G401 (cell line): ENCODE data around the gene RPGRIP1L. TPM values are rescaled to one million over a fixed set of nuclear protein-coding genes. Genes with fewer than 3 reads are reported as not detected.

ENCODE experiments used
- DNase-seq: peaks from one replicate; pipeline ENCODE4 v3.0.0-alpha.2; 2015; ENCODE audit warnings: low spot score
- in situ Hi-C: cut with HindIII; loops from 2 replicates; pipeline ENCODE4 v1.10.0; 2016; ENCODE audit warnings: low sequenced_read_pairs, mixed read lengths
- total RNA-seq: library from RNA; depleted of rRNA; stranded (reverse); fragments of >200 nt; shearing (Covaris generic); gene quantifications from 2 replicates; pipeline ENCODE4 v1.2.3, GENCODE V29; 2014

RPGRIP1L gene
- total RNA-seq, 1 experiment from 2014 or later, result 17.4 TPM

DNA sequence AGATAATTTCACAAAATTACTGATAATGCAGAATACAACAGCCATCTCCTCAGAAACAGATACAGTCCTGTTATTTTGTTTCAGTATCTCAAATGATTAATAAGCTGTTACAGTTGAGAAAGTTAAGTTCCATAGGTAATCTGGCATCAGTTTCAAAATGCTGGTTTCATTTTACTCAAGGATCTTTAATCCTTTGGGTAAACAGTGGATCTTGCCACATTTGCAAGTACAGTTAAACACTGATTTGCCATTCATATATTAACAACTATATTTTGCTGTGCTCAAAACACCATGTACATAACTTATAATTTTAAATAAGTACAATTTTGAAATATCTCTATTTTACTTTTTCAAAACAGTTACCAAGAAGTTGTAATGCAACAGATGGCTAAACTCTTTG, 31.2 kb downstream of the RPGRIP1L start:
- in situ Hi-C loops, result no loop called here
- DNase-seq, result no peak

DNA sequence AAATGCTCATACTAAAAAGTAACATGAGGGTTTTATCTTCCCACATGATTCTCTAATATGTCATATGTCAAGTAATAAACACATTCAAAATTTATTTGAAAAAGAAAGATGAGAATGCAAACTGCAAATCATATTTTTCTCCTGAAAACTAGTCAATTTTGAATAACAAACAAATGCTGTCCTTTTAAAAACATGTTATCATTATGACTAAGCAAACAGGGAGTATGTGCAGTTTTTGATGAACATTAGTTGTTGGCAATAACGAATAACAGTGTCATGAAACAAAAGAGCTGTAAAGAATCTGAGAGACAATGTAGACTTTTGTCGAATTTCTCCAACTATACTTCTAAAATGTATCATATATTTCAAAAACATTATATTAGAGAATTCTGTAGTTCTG, 34.8 kb downstream of the RPGRIP1L start:
- in situ Hi-C loops, result no loop called here
- no peak for DNase-seq

DNA sequence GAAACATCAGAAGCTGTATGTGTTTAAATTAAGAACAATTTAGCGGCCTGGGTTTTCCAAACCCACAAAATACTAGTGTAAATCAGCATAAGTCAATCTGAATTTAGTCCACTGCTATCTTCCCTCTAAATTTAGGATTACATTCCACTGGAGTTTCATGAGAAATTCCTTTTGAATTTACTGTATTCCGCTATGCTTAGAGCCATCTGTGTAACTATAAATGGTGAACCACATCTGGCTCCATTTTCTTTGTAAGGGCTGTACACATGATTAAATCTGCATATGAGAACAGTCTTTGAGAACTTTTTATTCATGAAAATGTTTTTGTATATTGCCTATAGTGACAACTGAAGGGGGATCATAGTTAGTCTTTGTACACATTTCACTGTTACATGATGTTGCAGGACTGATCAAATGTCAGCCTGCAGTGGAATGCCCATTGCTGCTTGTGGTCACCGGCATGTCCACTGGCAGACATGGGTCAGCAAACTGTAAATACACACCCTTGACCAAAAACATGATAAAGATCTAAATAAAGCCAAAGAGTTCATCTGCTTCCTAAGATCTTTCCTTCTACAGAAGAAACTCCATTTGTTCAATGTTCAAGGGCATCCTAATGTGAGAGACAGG, 36.8 kb downstream of the RPGRIP1L start:
- in situ Hi-C loops, result no loop called here
- DNase-seq, result no peak

DNA sequence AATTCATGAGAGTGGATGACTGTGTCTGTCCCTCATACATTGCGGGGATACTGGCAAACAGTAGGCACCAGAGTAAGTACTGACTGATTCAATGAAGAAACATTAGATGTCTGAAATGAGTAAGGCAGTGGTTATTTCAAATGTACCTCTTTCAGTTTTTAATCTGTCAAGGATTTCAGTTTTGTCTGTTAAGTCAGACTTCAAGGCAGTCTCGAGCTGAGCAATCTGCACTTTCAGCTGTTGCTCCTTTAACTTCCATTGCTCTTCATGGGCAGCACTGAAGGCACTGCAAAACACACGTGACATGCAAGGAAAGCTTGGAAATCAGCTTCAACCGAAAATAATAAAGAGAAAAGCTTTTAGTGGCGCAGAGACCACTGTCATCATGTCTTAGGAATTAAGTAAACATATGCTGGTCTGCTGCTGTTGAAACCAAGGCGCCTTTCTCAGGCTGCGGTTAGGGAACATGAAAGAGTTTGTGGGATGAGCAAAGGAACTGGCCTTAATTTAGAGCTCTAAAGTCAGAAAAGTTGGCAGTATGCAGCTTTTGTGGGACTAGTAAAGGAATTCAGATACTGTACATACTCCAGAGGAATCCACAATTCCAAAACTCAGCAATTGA, 38.8 kb downstream of the RPGRIP1L start:
- DNase-seq, result no peak
- in situ Hi-C loops, result no loop called here

DNA sequence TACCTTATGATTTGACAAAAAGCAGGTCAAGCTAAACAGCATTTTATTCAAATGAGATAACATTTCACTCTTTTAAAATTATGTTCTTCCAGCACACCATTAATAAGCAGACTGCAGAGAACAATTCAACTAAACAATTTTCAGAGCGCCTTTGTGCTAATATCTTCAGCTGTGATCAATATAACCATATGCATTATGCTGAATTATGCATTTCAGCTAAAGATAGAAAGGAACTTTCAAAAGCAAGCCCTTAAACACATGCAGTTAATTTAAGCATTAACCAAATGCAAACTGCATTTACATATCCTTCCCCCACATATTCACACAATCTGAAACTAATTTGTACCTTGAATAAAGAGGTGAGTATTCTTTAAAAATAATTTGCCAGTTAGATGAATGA, 41.6 kb downstream of the RPGRIP1L start:
- in situ Hi-C loops, result no loop called here
- no peak for DNase-seq

DNA sequence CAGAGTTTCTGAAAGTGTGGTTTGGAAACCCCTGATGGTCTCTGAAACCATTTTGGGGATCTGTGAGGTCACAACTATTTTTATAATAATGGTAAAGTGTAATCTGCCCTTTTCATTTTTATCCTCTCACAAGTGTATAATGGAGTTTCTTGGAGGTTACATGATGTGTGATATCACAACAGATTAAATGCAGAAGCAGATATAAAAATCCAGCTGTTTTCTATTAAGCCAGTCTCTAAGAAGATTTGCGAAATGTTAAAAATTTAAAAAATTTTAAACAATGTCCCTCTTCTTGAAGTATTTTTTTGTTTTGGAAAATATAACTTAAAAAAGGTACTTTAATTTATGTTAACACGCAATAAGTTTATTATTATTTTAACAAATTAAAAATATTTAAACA, 48.7 kb downstream of the RPGRIP1L start:
- in situ Hi-C loops, result no loop called here
- DNase-seq, result no peak

DNA sequence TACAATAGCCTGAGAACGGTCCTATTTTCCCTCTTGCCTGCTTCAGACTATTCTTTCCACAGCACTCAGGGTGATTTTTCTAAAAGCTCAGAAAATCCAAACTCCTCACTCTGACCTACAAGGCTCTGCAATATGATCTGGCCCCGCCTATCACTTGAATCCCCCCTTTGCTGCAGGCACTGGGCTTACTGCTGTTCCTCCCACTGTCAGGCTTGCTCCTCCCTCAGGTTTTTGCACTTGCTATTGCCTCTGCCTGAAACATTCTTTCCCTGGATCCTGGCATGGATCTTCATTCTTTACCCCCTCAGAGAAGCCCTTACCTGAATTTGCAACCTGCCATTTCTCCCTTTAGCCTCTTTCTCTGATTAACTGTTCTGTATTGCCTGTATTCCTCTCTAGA, 52.3 kb downstream of the RPGRIP1L start:
- DNase-seq, result no peak
- in situ Hi-C loops, result no loop called here

DNA sequence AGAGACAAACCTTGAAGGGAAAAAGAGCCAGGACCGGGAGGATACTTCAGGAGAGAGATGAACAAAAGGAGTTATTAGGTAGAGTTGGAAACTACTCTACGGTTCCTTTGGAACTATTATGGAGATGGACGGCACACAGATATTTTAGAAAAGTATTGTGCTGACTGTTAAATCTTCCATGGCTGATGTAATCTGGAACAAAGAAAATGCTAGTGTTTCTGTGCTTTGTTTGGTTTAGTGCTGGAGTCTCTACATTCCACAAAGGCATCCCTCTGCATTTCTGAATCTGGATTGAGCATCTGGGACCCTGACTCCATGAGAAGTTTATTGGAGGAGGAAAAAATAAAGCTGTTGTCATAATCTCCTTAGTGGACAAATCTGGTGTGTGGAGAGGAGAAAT, 57.2 kb downstream of the RPGRIP1L start:
- in situ Hi-C loops, result no loop called here
- DNase-seq, result no peak

DNA sequence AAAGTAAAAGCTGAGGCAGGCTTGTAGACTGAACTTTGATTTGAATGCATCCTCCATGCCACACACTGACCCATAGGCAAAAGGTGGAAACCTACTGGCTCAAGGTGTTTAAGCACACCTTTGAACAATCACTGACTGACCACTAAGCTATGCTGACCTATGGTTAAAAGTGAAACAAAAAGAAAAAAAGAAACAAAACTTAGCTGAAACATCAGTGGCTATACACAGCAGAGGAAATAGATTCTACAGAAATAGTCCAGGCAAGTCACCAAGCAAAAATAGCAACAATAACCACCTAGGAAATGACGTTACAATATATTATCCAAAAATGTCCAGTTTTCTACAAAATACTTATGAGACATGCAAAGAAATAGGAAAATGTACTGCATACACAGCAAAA, 60.2 kb downstream of the RPGRIP1L start:
- DNase-seq, result no peak
- in situ Hi-C loops, result no loop called here

DNA sequence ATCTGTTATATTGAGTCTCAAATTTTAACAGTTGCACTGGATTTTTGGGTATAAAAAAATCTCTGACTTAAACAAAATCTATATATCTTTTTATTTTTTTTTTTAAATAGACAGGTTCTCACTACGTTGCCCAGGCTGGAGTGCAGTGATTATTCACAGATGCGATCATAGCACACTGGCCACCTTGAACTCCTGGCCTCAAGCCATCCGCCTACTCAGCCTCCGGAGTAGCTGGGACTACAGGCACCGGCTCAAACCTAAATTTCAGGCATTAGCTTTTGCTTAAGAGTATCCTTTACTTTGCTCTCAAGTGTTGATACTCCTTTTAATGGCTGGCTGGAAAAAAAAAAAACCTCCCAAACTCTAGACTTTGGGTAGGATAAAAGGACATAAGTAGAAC, 61.6 kb downstream of the RPGRIP1L start:
- in situ Hi-C loops, result no loop called here

DNA sequence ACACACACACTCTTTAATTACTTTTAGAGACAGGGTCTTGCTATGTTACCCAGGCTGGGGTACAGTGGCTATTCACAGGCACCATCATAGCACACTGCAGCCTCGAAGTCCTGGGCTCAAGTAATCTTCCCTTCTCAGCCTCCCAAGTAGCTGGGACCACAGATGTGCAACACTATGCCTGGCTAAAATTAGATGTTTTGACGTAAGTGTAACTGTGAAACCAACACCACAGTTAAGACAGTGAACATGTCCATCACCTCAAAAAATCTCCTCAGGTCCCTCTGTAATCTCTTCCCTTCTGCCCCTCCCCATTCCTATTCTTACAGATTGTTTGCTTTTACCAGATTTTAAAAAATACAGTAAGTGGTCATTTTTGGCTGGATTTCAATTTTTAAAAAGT, 66.7 kb downstream of the RPGRIP1L start:
- in situ Hi-C loops, result no loop called here
- DNase-seq, result no peak

More for the DNA sequence above, 61.6 kb downstream of the RPGRIP1L start:
- no peak for DNase-seq

DNA sequence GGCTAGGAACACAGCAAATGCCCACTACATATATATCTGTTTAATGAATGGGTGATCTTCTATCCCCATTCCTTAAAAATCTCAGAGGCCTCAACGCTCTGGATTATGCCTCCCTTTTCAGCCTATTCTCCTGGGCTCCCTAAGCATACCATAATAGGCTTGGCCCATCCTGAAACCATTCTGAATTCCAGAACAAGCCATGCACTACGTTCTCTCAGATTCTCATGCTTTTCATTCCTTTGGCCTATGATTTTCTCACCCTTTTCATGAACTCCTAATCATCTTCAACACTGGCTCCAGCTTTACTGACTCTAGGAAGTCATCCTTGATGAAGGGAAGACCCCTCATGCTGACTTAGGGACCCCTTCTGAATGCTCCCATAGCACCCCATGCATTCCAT, 71.1 kb downstream of the RPGRIP1L start:
- in situ Hi-C loops, result no loop called here

DNA sequence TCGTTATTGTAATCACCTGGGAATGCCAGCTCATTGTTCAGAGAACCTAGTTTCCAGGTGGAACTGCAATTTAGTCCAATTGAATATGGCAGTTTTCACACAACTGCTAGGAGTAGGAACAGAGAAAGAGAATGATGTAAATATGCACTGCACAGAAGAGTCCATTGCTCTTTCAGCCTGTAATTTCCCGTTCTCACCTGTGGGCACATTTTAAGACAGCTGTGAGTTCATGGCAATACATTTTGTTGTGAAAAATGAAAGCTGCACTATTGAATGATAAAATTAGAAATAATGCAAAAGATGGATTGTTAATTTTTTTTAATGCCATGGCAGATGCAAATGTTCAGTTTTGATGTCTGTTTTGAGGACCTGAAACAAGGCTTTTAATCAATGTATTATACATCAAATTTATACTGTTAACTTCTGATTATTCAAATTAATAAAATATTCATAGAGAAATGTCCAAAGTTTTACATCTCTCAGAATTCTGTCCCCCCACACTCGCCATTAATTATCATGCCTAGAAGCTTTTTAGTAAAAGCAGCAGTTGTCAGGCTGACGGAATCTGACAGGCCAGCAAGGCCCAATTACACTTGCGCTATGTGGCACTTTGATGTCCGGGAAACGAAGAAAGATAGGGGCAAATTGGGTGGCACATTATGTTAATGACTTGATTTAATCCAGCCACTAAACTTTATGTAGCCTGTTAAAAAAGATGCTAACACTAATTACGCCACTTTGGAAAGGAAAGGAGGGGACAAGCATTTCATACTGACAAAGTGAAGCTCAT, 72.2 kb downstream of the RPGRIP1L start:
- in situ Hi-C loops, result no loop called here
- DNase-seq, result no peak

More for the DNA sequence above, 71.1 kb downstream of the RPGRIP1L start:
- DNase-seq, result no peak

DNA sequence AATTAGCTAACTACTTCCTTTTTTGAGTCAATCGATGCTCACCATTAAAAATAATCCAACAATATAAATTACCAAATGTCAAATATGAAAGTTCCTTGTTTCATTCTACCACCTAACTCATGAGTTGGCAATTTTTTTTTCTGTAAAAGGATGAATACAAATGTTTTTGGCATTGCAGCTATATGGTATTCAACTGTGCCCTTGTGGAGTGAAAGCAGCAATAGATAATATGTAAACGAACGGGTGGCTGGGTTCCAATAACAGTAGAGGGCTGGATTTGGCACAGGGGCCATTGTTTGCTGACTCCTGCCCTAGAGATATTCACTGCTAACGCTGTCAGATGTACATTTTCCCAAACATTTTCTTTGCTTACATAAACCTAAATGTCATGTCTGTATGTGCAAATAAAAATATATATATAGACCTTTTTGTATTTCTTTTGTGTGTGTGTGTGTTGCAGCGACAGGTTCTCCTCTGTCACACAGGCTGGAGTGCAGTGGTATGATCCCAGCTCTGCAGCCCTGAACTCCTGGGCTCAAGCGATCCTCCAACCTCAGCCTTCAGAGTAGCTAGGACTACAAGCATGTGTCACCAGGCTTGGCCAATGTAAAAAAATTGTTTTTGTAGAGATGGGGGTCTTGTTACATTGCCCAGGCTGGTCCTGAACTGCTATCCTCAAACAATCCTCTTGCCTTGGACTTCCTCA, 73.9 kb downstream of the RPGRIP1L start:
- in situ Hi-C loops, result no loop called here
- no peak for DNase-seq

DNA sequence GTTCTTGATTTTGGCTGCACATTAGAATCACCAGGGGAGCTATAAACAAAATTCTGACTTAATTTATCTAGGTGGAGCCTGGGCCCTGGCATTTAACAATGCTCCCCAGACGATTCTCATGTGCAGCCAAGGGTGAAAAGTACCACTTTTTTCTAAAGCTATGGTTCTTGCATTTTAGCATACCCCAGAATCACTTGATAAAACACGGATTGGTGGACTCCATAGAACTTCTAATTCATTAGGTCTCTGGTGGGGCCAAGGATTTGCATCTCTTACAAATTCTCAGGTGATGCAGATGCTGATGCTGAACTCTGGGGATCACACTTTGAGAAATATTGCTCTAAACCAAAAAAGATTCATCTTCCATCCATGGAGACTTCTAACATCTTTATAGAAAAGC, 74.5 kb downstream of the RPGRIP1L start:
- no peak for DNase-seq
- in situ Hi-C loops, result no loop called here

DNA sequence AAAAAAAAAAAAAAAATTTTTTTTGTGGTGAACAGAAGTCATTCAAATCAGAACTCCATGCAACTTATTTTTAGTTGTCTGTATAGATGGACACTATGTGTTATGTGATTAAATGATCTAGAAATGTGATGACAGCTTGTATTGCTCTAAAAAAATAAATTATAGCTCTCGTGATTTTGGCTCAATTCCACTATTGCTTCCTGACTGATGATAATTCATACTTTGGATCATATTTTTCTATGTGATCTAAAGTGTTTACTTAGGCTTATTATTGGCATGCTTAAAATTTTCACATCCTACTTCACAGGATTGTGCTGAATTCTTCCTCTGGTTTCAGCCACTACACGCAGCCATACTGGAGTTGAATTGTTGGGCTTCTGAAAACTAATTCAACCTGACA, 76.8 kb downstream of the RPGRIP1L start:
- DNase-seq, result no peak
- in situ Hi-C loops, result no loop called here

DNA sequence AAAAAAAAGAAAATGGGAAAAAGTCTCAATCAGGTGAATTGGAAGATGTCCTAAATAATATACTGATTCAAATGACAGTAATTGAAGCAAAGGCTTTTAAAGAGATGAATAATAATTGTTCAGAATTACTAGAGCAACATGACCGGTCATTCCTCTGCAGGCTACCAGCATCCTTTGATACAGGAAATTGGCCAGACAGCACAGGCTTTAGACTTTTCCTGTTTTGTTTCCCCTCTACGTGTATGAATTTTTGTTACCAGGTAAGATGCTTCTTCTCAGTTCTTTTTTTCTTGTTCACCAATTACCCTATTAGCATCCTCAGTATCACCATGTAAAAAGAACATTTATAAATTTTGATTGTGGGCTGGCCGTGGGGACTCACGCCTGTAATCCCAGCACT, 77.5 kb downstream of the RPGRIP1L start:
- DNase-seq, result no peak
- in situ Hi-C loops, result no loop called here

DNA sequence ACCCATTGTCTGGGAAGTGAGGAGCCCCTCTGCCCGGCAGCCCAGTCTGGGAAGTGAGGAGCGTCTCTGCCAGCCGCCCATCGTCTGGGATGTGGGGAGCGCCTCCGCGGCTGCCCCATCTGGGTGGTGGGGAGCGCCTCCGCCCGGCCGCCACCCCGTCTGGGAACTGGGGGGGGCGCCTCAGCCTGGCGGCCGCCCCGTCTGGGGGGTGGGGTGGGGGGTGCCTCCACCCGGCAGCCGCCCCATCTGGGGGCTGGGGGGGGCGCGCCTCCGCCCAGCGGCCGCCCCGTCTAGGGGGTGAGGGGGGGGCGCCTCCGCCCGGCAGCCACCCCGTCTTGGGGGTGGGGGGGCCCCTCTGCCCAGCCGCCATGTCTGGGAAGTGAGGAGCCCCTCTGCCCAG, 78.4 kb downstream of the RPGRIP1L start:
- no peak for DNase-seq
- in situ Hi-C loops, result no loop called here

DNA sequence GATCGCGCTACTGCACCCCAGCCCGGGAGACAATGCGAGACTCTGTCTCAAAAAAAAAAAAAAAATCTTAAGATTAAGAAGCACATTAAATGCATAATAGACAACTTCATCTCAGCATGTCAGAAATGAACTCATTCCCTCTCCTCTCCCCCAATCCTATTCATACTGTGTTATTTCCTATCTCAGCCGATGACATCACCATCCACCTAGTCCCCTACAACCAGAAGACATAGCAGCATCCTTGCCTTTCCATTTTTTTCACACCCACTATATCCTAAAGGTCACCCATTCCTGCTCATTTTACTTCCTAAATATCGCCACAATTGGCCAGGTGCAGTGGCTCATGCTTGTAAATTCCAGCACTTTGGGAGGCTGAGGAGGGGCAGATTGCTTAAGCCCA, 81.3 kb downstream of the RPGRIP1L start:
- in situ Hi-C loops, result no loop called here
- no peak for DNase-seq

DNA sequence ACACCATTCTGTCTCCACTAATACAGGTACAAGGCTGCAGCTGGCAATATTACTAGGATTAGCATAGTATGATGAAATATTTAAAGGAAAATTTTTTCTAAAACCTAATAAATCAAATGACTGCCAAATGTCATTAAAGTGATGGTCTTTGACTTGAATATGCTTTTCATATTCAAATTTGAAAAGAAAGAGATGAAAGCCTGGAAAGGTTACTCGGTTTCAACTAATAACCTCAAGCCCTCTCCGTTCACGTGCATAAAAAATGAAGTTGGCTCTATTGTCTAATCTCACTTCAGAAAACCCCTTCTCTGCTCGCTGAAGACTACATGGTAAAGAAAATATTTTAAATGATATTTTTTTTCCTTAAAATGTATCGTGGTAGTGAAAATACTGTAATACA, 83.2 kb downstream of the RPGRIP1L start:
- in situ Hi-C loops, result no loop called here
- no peak for DNase-seq
